NCI-H2196 treated with DMSO at 0.1 percent for 48 hours (cell line): ENCODE results near the gene SFMBT2.

Experiments
- DNase-seq: peaks from one replicate; lab custom pipeline; 2025; ENCODE audit not compliant: unreplicated experiment; lab: John Stamatoyannopoulos, UW

The SFMBT2 gene

DNA sequence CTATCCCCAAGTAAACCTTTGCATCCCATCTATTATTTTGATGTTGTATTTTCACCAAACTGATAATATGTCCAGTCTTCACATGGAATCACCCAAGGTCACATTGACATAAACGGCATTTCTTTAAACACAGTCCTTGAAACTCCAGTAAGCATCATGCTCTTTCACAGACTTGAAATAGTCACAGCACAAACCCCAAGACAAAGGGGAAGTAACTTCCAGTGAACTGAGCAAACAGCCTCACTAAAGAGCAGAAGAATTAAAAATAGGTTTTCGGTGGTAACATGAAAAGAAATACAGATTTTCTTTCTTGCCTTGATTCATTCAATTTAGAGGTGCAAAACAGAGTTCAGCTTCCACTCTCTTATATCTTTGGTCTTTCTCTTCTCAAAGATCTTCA lies 253.7 kb downstream of the SFMBT2 start:
- DNase-seq, result no peak

GRCh38 chr10:7153750-7154149 lies 257.1 kb downstream of the SFMBT2 start:
- DNase-seq, result no peak

DNA sequence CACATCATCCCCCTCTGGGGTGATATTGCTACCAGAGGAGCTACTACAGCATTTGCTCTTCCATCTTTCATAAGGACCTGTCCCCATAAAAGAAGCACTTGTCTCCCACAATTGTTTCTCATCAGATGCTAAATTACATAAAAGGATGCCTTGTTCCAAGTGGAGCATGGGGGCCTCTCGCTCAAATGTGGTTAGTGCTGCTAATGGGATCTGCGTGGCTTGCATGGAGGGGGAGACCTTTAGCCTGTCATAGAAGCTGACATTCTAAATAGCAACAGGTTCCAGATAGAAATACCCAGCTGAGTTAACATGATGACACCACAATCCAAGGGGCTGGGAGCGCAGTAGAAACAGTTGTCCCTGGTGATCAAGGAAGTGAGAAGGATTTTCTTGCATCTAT lies 257.9 kb downstream of the SFMBT2 start:
- DNase-seq, result no peak

- no peak for DNase-seq
Observed at GRCh38 chr10:7152341-7152740, 258.5 kb downstream of the SFMBT2 start.

GRCh38 chr10:7151538-7151937 lies 259.3 kb downstream of the SFMBT2 start:
- no peak for DNase-seq

DNA sequence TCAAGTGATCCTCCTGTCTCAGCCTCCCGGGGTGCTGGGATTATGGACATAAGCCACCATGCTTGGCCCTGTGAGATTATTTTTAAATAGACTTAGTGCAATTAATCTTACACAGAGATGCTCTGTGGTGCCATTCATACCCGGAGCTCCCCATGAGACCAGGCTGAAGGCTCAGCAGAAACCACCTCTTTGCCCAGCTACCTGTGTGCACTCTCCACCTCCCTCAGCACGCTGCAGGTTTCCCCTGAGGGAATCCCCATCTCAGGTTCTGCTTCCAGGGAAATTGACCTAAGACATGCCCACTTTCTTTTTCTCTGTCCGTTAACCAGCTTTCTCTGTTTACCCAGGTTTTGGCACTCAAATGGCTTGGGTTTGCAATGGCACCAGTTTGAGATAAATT lies 260.5 kb downstream of the SFMBT2 start:
- no peak for DNase-seq

DNA sequence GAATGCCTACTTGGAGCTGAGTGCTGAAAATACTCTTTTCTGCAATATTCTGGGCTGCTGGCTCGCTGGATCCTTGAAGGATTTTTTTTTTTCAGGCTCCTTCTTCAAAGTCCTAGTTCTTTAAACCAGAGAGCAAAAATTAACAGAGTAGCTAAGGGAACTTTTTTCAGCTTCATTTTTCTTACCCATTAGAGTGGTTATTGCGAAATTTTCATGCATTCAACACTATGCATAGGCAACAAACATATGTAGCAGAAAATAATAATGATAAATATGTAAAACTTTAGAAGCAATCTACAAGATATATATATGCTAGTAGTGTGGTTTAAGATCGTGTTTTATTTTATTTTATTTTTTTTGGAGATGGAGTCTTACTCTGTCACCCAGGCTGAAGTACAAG lies 264.6 kb downstream of the SFMBT2 start:
- no peak for DNase-seq

GRCh38 chr10:7136016-7136415 lies 274.8 kb downstream of the SFMBT2 start:
- DNase-seq, result no peak

GRCh38 chr10:7135188-7135587 lies 275.6 kb downstream of the SFMBT2 start:
- no peak for DNase-seq

GRCh38 chr10:7134448-7134847 lies 276.4 kb downstream of the SFMBT2 start:
- no peak for DNase-seq

DNA sequence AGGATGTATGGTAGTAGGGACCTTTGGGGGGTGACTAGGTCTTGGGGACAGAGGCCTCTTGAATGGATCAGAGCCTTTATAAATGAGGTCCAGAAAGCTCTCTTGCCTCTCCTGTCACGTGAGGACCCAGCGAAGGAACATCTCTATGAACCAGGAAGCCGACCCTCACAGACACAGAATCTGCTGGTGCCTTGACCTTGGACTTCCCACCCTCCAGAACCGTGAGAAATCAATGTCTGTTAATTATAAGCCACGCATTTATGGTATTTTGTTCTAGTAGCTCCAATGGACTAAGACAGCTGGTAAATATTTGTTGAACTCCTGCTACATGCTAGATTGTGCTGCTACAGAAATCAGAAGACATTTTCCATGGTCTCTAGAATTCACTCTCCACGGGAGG lies 276.9 kb downstream of the SFMBT2 start:
- DNase-seq, result no peak

DNA sequence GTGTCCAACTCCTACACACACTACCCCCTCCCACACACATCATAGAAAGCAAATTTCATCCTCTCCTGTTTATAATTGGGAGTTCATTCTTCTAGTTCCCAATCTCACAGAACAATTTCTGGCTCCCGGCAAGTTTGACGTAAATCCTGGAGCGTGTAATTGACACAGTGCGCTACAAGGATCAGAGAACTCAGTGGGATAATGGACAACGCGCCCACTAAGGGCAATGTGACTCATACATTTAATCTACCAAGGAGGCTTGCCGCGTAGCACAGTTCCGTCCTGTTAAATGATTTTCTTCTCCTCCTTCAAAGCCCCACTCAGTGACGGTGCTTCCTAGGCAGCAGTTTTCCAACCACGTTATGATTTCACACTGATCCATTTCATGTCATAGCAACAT lies 277.6 kb downstream of the SFMBT2 start:
- DNase-seq, result no peak

DNA sequence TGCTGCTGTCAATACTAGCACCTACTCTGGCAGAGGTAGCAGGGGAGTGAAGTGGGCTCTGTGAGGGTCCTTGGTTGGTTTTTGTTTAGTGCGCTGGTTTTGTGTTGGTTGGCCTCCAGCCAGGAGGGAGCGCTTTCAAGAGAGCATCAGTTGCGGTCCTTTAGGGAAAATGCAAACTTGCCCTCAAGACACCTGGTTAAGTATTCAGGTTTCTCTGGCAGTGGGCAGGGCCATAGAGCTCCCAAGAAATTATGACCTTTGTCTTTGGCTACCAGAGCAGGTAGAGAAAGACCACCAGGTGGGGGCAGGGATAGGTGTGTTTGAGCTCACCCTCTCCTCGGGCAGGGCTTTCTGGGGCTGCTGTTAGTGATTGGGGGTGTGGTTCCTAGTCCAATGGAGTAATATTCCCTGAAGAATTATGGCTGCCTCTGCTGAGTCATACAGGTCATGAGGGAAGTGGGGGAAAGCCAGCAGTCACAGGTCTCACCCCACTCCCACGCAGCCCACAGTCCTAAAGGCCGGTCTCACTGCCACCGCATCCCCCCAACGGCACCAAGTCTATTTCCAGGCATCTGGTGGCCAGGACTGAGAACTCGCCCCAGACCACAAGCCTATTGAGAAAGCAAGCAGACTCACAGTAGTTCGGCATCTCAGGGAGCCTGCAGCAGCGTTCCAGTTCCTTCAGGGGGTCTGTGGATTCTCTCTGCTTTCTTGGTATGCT lies 280.5 kb downstream of the SFMBT2 start:
- no peak for DNase-seq

GRCh38 chr10:7123774-7124173 lies 287.1 kb downstream of the SFMBT2 start:
- DNase-seq, result no peak

DNA sequence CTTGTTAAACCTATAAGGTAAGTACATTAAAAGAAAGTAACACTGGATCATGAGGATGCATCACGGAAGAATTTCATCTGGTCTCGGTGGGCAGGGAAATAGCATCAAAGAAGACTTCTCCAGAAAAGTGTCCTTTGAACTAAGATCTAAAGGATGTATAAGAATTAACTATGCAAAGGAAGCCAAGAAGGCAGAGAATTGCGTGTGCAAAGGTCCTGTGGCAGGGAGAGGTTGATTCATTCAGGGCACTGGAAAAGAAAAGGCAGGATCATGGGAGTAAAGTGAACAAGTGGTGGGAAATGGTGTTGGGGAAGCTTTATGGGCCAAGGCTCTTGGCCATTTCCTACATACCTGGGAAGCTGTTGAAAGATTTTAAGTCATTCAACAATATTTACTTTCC lies 288.3 kb downstream of the SFMBT2 start:
- no peak for DNase-seq

- DNase-seq, result no peak
Observed at GRCh38 chr10:7121154-7121797, 289.6 kb downstream of the SFMBT2 start.

DNA sequence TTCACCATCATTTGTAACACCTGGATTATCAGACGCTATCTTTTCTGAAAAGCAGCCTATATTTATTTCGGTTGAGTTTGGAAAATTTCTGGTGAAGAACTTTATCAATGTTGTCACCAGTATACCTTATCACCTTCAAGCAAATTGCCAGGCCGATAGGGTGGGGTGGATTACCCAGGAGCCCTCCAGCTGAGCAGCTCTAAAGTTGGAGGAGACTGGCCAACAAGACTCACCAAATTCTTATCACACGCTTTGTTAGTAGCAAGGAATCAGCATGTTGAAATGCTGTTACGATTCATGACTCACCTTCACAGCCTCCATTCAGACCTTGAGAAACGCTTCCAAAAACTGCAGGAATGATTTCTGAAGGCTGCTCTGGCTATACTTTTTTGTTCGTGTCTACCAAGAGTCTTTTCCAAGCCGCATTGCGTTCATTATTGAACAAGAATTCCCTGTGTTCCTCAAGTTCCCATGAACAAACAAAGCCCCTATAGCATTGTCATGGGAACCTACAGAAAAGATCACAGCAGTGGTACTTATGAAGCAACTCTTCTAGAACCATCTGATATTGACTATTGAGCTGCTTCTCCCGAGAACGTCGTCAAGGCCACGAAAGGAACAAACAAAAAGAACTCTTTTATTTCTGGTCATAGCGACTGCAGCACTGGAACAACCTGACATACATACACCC lies 291.4 kb downstream of the SFMBT2 start:
- DNase-seq, result no peak

GRCh38 chr10:7117806-7118674 lies 292.8 kb downstream of the SFMBT2 start:
- DNase-seq, result no peak

GRCh38 chr10:7117177-7117799 lies 293.5 kb downstream of the SFMBT2 start:
- no peak for DNase-seq

DNA sequence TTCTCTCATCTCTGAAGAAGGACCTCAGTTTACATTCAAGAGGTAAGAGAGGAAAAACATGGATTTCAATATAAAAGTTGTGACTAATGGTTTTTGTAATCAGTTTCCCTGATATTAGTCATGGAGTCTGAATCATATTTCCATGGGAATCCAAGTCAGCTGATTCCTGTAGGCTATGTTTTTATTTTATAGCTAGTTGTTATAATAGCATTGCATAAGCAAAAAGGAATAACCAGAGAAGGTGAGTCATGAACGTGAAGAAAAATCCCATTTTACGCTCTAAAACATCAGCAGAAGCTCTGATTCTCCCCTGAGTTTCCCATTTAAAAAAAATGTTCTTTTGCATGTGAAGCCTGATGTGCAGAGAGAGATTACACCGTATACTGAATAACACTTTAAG lies 299.3 kb downstream of the SFMBT2 start:
- no peak for DNase-seq

- no peak for DNase-seq
Observed at GRCh38 chr10:7111089-7111488, 299.7 kb downstream of the SFMBT2 start.
